ENCODE results near the gene SERPINB13.

Gene SERPINB13

GRCh38 chr18:63552581-63552980 is 34.6 kb upstream of the SERPINB13 start:
- DNase-seq (ENCODE audit: extremely low read depth, low read depth): no peak
- no peak overlapping the region for H3K4me3 ChIP-seq (replicated peaks; ENCODE audit: low read depth, low read length)
- no peak for TF ChIP-seq CTCF (IDR thresholded peaks at IDR 0.05; ENCODE audit: low read depth, low read length, missing control alignments)

- no peak for TF ChIP-seq CTCF (IDR thresholded peaks at IDR 0.05; ENCODE audit: low read depth, low read length, missing control alignments)
- DNase-seq (ENCODE audit: extremely low read depth, low read depth): peak; percentile 17
- no peak overlapping the region for H3K4me3 ChIP-seq (replicated peaks; ENCODE audit: low read depth, low read length)
Measured at GRCh38 chr18:63553081-63553480, 34.1 kb upstream of the SERPINB13 start.

- no peak overlapping the region for H3K4me3 ChIP-seq (replicated peaks; ENCODE audit: low read depth, low read length)
- no peak for DNase-seq (ENCODE audit: extremely low read depth, low read depth)
- no peak for TF ChIP-seq CTCF (IDR thresholded peaks at IDR 0.05; ENCODE audit: low read depth, low read length, missing control alignments)
Measured at GRCh38 chr18:63559567-63560491, 27.3 kb upstream of the SERPINB13 start.

- DNase-seq (ENCODE audit: extremely low read depth, low read depth): no peak
- no peak for TF ChIP-seq CTCF (IDR thresholded peaks at IDR 0.05; ENCODE audit: low read depth, low read length, missing control alignments)
Measured at GRCh38 chr18:63562284-63562683, 24.9 kb upstream of the SERPINB13 start.

GRCh38 chr18:63564021-63564420 is 23.1 kb upstream of the SERPINB13 start:
- DNase-seq (ENCODE audit: extremely low read depth, low read depth): no peak
- H3K4me3 ChIP-seq (replicated peaks; ENCODE audit: low read depth, low read length): no peak overlapping the region
- TF ChIP-seq CTCF (IDR thresholded peaks at IDR 0.05; ENCODE audit: low read depth, low read length, missing control alignments): no peak

More at GRCh38 chr18:63562284-63562683, 24.9 kb upstream of the SERPINB13 start:
- H3K4me3 ChIP-seq (replicated peaks; ENCODE audit: low read depth, low read length): no peak overlapping the region

- no peak overlapping the region for H3K4me3 ChIP-seq (replicated peaks; ENCODE audit: low read depth, low read length)
- no peak for TF ChIP-seq CTCF (IDR thresholded peaks at IDR 0.05; ENCODE audit: low read depth, low read length, missing control alignments)
- no peak for DNase-seq (ENCODE audit: extremely low read depth, low read depth)
Measured at GRCh38 chr18:63564561-63564960, 22.6 kb upstream of the SERPINB13 start.

All from HFF-Myc (cell line).